ENCODE measurements around the gene MAGI1. TPM values are rescaled to one million over a fixed set of nuclear protein-coding genes. Genes with fewer than 3 reads are reported as not detected.

Gene MAGI1
- total RNA-seq, 5 donors from 2014 or later (not counting 1 experiment from before 2014, with no cell fraction given) = 0.23 to 0.63 (median 0.29) TPM

DNA sequence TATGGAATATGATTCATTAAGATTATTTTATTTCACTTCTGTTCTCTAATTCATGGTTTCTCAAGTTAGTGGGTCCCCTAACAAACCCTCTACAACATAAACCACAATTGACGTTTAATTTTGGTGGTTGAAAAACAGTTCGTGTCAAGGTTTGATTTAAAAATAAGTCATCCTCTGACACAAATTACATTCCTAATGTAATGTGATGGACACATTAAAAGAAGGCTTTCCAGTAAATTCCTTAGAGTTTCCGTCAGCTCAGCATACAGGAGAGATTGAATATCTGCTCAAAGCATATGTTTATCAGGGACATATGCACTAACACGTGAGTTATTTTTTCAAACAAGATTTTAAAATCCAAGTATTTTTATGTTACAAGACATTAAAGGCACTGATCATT lies 724.4 kb downstream of the MAGI1 start:
- Histone ChIP-seq H3K27ac (ENCODE audit: low read length) (no peak overlapping the region), H3K4me3 (ENCODE audit: control insufficient read depth in 1 of 2, extremely low read depth in 1 of 2, low read length in 1 of 2) (no peak overlapping the region), H3K27me3 (replicated peaks in 1 of 2; ENCODE audit: control insufficient read depth in 2 of 2, extremely low read depth in 1 of 2, insufficient read depth in 2 of 2, low read length in 1 of 2) (no peaks in the 10 kb centered on the region), H3K4me1 (ENCODE audit: control insufficient read depth in 1 of 2, extremely low read depth in 1 of 2, insufficient read depth in 2 of 2, low read length in 2 of 2) (no peaks in the 10 kb centered on the region), H3K36me3 (ENCODE audit: control insufficient read depth in 2 of 2, extremely low read depth in 1 of 2, insufficient read depth in 1 of 2, low read length in 1 of 2) (no peaks in the 10 kb centered on the region), H3K9me3 (no peaks in the 10 kb centered on the region)
- ChIA-PET CTCF (no interaction called here), POLR2A (no interaction called here)
- Mint-ChIP-seq H3K4me1 (no peaks in the 10 kb centered on the region), H3K9me3 (peaks cover 8 to 17% (median 11%) of the 10 kb centered on the region in 3 donors), H3K4me3 (no peak overlapping the region), H3K36me3 (no peaks in the 10 kb centered on the region), H3K27ac (no peak overlapping the region), H3K27me3 (no peaks in the 10 kb centered on the region)
- ATAC-seq (replicated peaks in 1 of 4) = no peak
- no CpG with 5 or more reads among the region's 4 CpGs for WGBS (ENCODE audit: insufficient coverage)
- DNase-seq = no peak

DNA sequence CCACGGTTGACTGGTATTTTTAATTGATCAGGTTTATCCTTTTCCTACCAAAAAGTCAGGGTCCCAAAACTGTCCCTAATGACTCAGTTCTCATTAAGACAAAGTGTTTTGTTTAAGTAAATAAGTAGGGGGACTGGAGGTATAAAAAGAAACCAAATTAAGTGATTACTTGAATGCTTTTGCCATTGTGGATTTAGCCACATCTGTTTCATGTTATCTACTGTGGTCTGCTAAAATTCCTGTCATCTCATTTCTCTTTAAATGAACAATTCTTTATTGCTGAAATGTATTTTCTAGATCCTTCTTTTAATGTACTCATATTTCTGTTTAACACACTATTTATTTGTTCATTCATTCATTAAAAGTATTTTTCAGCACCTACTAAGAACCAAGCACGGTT lies 725.1 kb downstream of the MAGI1 start:
- no peaks in the 10 kb centered on the region for H3K27me3 ChIP-seq (replicated peaks in 1 of 2; ENCODE audit: control insufficient read depth in 2 of 2, extremely low read depth in 1 of 2, insufficient read depth in 2 of 2, low read length in 1 of 2)
- no peaks in the 10 kb centered on the region for H3K9me3 ChIP-seq
- no CpG with 5 or more reads among the region's 2 CpGs for WGBS (ENCODE audit: insufficient coverage)
- H3K4me3 ChIP-seq (ENCODE audit: control insufficient read depth in 1 of 2, extremely low read depth in 1 of 2, low read length in 1 of 2) = no peak overlapping the region
- no peak for DNase-seq
- Mint-ChIP-seq H3K27me3 (no peaks in the 10 kb centered on the region), H3K4me3 (no peak overlapping the region), H3K27ac (no peak overlapping the region), H3K4me1 (no peaks in the 10 kb centered on the region), H3K36me3 (no peaks in the 10 kb centered on the region), H3K9me3 (peaks cover 8 to 17% (median 11%) of the 10 kb centered on the region in 3 donors)
- ATAC-seq (replicated peaks in 1 of 4) = no peak
- H3K4me1 ChIP-seq (ENCODE audit: control insufficient read depth in 1 of 2, extremely low read depth in 1 of 2, insufficient read depth in 2 of 2, low read length in 2 of 2) = no peaks in the 10 kb centered on the region
- H3K36me3 ChIP-seq (ENCODE audit: control insufficient read depth in 2 of 2, extremely low read depth in 1 of 2, insufficient read depth in 1 of 2, low read length in 1 of 2) = no peaks in the 10 kb centered on the region
- H3K27ac ChIP-seq (ENCODE audit: low read length) = no peak overlapping the region
- ChIA-PET POLR2A (no interaction called here), CTCF (no interaction called here)

DNA sequence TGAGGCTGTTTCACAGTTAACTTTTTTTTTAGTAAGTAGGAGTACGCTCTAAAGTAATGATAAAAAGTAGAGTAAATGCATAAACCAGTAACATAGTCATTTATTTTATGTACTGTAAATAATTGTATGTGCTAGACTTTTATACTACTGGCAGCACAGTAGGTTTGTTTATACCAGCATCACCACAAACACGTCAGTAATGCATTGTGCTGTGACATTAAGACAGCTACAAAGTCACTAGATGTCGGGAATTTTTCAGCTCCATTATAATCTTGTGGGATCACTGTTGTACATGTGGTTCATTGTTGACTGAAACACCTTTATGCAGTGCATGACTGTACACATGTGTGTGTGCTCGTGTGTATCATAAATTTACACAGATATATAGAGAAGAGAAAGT lies 732.9 kb downstream of the MAGI1 start:
- POLR2A ChIA-PET = no interaction called here
- H3K4me3 Mint-ChIP-seq = no peak overlapping the region
- no peaks in the 10 kb centered on the region for H3K27me3 Mint-ChIP-seq
- no peak overlapping the region for H3K27ac ChIP-seq (ENCODE audit: low read length)
- CTCF ChIA-PET = no interaction called here
- H3K9me3 ChIP-seq = no peaks in the 10 kb centered on the region
- DNase-seq (no peak), ATAC-seq (replicated peaks in 1 of 4) (no peak)
- no peaks in the 10 kb centered on the region for H3K27me3 ChIP-seq (replicated peaks in 1 of 2; ENCODE audit: control insufficient read depth in 2 of 2, extremely low read depth in 1 of 2, insufficient read depth in 2 of 2, low read length in 1 of 2)
- H3K4me1 Mint-ChIP-seq = no peaks in the 10 kb centered on the region
- no peaks in the 10 kb centered on the region for H3K4me1 ChIP-seq (ENCODE audit: control insufficient read depth in 1 of 2, extremely low read depth in 1 of 2, insufficient read depth in 2 of 2, low read length in 2 of 2)
- H3K4me3 ChIP-seq (ENCODE audit: control insufficient read depth in 1 of 2, extremely low read depth in 1 of 2, low read length in 1 of 2) = no peak overlapping the region
- H3K36me3 ChIP-seq (ENCODE audit: control insufficient read depth in 2 of 2, extremely low read depth in 1 of 2, insufficient read depth in 1 of 2, low read length in 1 of 2) = no peaks in the 10 kb centered on the region
- H3K9me3 Mint-ChIP-seq = peaks cover 0 to 10% (median 2%) of the 10 kb centered on the region in 3 donors
- no peak overlapping the region for H3K27ac Mint-ChIP-seq
- H3K36me3 Mint-ChIP-seq = no peaks in the 10 kb centered on the region
- no CpG with 5 or more reads among the region's 4 CpGs for WGBS (ENCODE audit: insufficient coverage)

Other genes starting within 250 kb of the MAGI1 start
- 10 to 100 TPM; 16.6 to 26.9 (median 23.5) TPM for gene SLC25A26, start 182.1 kb upstream of the MAGI1 start, total RNA-seq